Tibial artery (tissue), 4 donors: Measurements from ENCODE around the gene TRIM44.
"Not testable (repeated sequence)": the region's sequence is repeated elsewhere in the genome, so short reads cannot be mapped to it uniquely, and the experiment has no call there.

Experiments used
- DNase-seq, 2 donors: peaks; one replicate each; pipeline ENCODE4 v3.0.0-alpha.2; 2019
- H3K27ac ChIP-seq, 2 donors: fragments of 200-600 bp; sonication (generic) in 1 of 2; 1 replicate in 1 of 2; 2 replicates in 1 of 2; pipeline ENCODE4 v1.5.1; 2018 to 2019; ENCODE audit warnings: mild to moderate bottlenecking in 1 of 2
- H3K27me3 ChIP-seq, 2 donors: fragments of 200-600 bp; sonication (generic) in 1 of 2; one replicate each; pipeline versions ENCODE4 v1.5.1 to v1.6.0; 2016 to 2019
- H3K36me3 ChIP-seq, 3 donors: fragments of 200-600 bp; sonication (generic) in 2 of 3; one replicate each; pipeline ENCODE4 v1.5.1; 2016 to 2019; ENCODE audit warnings: mild to moderate bottlenecking in 2 of 3
- H3K4me1 ChIP-seq, 4 donors: fragments of 200-600 bp; sonication (generic) in 2 of 4; 1 replicate in 3 of 4; 2 replicates in 1 of 4; pipeline ENCODE4 v1.5.1; 2016 to 2019
- H3K4me3 ChIP-seq, 2 donors: fragments of 200-600 bp; sonication (generic) in 1 of 2; 1 replicate in 1 of 2; 2 replicates in 1 of 2; pipeline ENCODE4 v1.5.1; 2018 to 2019; ENCODE audit warnings: mild to moderate bottlenecking in 2 of 2
- H3K9me3 ChIP-seq, 3 donors: fragments of 200-600 bp; sonication (generic) in 1 of 3; one replicate each; pipeline ENCODE4 v1.5.1; 2016 to 2019
- CTCF ChIP-seq, 2 experiments: fragments of 200-600 bp in 1 of 2; fragments of 450-650 bp in 1 of 2; IDR thresholded peaks; one replicate each; pipeline ENCODE4 v1.5.1; 2017 to 2019; ENCODE audit warnings: antibody characterized with exemption in 2 of 2, mild to moderate bottlenecking in 1 of 2, moderate library complexity in 1 of 2
- intact Hi-C: fragments of 100-400 bp; cut with DNase I; formaldehyde crosslinking; loops from one replicate; pipeline ENCODE4 v1.15.0; 2023; ENCODE audit warnings: low total_unique reads

The TRIM44 gene

GRCh38 chr11:35712533-35712932, 50.0 kb downstream of the TRIM44 start:
- TF ChIP-seq CTCF (IDR thresholded peaks at IDR 0.05): no peak
- no peak for DNase-seq
- H3K4me1 ChIP-seq: no peaks in the 10 kb centered on the region
- H3K27ac ChIP-seq: no peak overlapping the region
- no peaks in the 10 kb centered on the region for H3K9me3 ChIP-seq
- H3K27me3 ChIP-seq: no peaks in the 10 kb centered on the region
- no peaks in the 10 kb centered on the region for H3K36me3 ChIP-seq
- no peak overlapping the region for H3K4me3 ChIP-seq
- intact Hi-C loops: no loop called here

GRCh38 chr11:35714882-35715627, 52.5 kb downstream of the TRIM44 start:
- no peak for DNase-seq
- Histone ChIP-seq H3K9me3 (no peaks in the 10 kb centered on the region), H3K27ac (no peak overlapping the region), H3K4me1 (no peaks in the 10 kb centered on the region), H3K36me3 (no peaks in the 10 kb centered on the region), H3K27me3 (no peaks in the 10 kb centered on the region), H3K4me3 (no peak overlapping the region)
- intact Hi-C loops: no loop called here
- no peak for TF ChIP-seq CTCF (IDR thresholded peaks at IDR 0.05)

- intact Hi-C loops, H3K36me3 ChIP-seq, DNase-seq, H3K9me3 ChIP-seq, H3K4me1 ChIP-seq, H3K4me3 ChIP-seq, H3K27ac ChIP-seq, H3K27me3 ChIP-seq: not testable (repeated sequence)
Measured at GRCh38 chr11:35715677-35716076, 53.1 kb downstream of the TRIM44 start.

GRCh38 chr11:35717043-35717442, 54.5 kb downstream of the TRIM44 start:
- no peak for TF ChIP-seq CTCF (IDR thresholded peaks at IDR 0.05)
- intact Hi-C loops: no loop called here
- peaks cover 0 to 8% (median 3%) of the 10 kb centered on the region in 4 donors for H3K4me1 ChIP-seq
- H3K36me3 ChIP-seq: no peaks in the 10 kb centered on the region
- DNase-seq: no peak
- no peak overlapping the region for H3K27ac ChIP-seq
- H3K4me3 ChIP-seq: no peak overlapping the region
- no peaks in the 10 kb centered on the region for H3K27me3 ChIP-seq
- no peaks in the 10 kb centered on the region for H3K9me3 ChIP-seq

- intact Hi-C loops: no loop called here
- Histone ChIP-seq H3K4me3 (no peak overlapping the region), H3K9me3 (no peaks in the 10 kb centered on the region), H3K27ac (no peak overlapping the region), H3K27me3 (no peaks in the 10 kb centered on the region), H3K36me3 (no peaks in the 10 kb centered on the region), H3K4me1 (peaks cover 0 to 9% (median 3%) of the 10 kb centered on the region in 4 donors)
- no peak for DNase-seq
- no peak for TF ChIP-seq CTCF (IDR thresholded peaks at IDR 0.05)
Measured at GRCh38 chr11:35717520-35717919, 54.9 kb downstream of the TRIM44 start.

GRCh38 chr11:35721651-35722282, 59.2 kb downstream of the TRIM44 start:
- DNase-seq: no peak
- H3K4me1 ChIP-seq: peaks cover 0 to 9% (median 3%) of the 10 kb centered on the region in 4 donors
- no peaks in the 10 kb centered on the region for H3K9me3 ChIP-seq
- peaks cover 7 to 10% (median 10%) of the 10 kb centered on the region in 3 donors for H3K36me3 ChIP-seq
- H3K27me3 ChIP-seq: no peaks in the 10 kb centered on the region
- H3K27ac ChIP-seq: no peak overlapping the region
- H3K4me3 ChIP-seq: no peak overlapping the region
- no peak for TF ChIP-seq CTCF (IDR thresholded peaks at IDR 0.05)
- intact Hi-C loops: no loop called here
